ENCODE data around the gene JAM3.

DNA sequence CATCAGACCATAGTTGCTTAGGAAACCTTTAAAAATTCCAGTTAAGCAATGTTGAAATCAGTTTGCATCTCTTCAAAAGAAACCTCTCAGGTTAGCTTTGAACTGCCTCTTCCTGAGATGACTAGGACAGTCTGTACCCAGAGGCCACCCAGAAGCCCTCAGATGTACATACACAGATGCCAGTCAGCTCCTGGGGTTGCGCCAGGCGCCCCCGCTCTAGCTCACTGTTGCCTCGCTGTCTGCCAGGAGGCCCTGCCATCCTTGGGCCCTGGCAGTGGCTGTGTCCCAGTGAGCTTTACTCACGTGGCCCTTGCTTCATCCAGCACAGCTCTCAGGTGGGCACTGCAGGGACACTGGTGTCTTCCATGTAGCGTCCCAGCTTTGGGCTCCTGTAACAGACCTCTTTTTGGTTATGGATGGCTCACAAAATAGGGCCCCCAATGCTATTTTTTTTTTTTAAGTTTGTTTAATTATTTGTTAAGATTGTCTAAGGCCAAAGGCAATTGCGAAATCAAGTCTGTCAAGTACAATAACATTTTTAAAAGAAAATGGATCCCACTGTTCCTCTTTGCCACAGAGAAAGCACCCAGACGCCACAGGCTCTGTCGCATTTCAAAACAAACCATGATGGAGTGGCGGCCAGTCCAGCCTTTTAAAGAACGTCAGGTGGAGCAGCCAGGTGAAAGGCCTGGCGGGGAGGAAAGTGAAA, 81.5 kb downstream of the JAM3 start:
- TF ChIP-seq, protein P1, sequence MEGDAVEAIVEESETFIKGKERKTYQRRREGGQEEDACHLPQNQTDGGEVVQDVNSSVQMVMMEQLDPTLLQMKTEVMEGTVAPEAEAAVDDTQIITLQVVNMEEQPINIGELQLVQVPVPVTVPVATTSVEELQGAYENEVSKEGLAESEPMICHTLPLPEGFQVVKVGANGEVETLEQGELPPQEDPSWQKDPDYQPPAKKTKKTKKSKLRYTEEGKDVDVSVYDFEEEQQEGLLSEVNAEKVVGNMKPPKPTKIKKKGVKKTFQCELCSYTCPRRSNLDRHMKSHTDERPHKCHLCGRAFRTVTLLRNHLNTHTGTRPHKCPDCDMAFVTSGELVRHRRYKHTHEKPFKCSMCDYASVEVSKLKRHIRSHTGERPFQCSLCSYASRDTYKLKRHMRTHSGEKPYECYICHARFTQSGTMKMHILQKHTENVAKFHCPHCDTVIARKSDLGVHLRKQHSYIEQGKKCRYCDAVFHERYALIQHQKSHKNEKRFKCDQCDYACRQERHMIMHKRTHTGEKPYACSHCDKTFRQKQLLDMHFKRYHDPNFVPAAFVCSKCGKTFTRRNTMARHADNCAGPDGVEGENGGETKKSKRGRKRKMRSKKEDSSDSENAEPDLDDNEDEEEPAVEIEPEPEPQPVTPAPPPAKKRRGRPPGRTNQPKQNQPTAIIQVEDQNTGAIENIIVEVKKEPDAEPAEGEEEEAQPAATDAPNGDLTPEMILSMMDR (conservative IDR thresholded peaks at IDR 0.05 in 1 of 2, IDR thresholded peaks at IDR 0.05 in 1 of 2; ENCODE audit: low read depth in 1 of 2, low read length in 2 of 2) = no peak
- no peak for TF ChIP-seq EZH2 (IDR thresholded peaks at IDR 0.05; ENCODE audit: low read length, missing control alignments)
